IPS-11a (cell line): Measurements from ENCODE around the gene SIGLEC14.
"Not testable (repeated sequence)": the region's sequence is repeated elsewhere in the genome, so short reads cannot be mapped to it uniquely, and the experiment has no call there.

Experiments used
- H3K4me3 ChIP-seq: one replicate; pipeline ENCODE4 v1.5.1; 2013; ENCODE audit warnings: low read depth, low read length, control low read depth

Gene SIGLEC14

GRCh38 chr19:51675911-51676565 is 29.4 kb upstream of the SIGLEC14 start:
- not testable (repeated sequence) for H3K4me3 ChIP-seq

GRCh38 chr19:51668216-51668615 is 21.6 kb upstream of the SIGLEC14 start:
- no peak overlapping the region for H3K4me3 ChIP-seq

- H3K4me3 ChIP-seq: no peak overlapping the region
Observed at GRCh38 chr19:51664997-51665396, 18.4 kb upstream of the SIGLEC14 start.

GRCh38 chr19:51664131-51664530 is 17.5 kb upstream of the SIGLEC14 start:
- no peak overlapping the region for H3K4me3 ChIP-seq

GRCh38 chr19:51663650-51664049 is 17.0 kb upstream of the SIGLEC14 start:
- no peak overlapping the region for H3K4me3 ChIP-seq

GRCh38 chr19:51660975-51661600 is 14.5 kb upstream of the SIGLEC14 start:
- no peak overlapping the region for H3K4me3 ChIP-seq

- H3K4me3 ChIP-seq: no peak overlapping the region
Observed at GRCh38 chr19:51654783-51655182, 8.2 kb upstream of the SIGLEC14 start.

GRCh38 chr19:51653162-51653561 is 6.5 kb upstream of the SIGLEC14 start:
- H3K4me3 ChIP-seq: no peak overlapping the region

GRCh38 chr19:51652266-51652665 is 5.6 kb upstream of the SIGLEC14 start:
- H3K4me3 ChIP-seq: no peak overlapping the region

GRCh38 chr19:51651216-51651846 is 4.7 kb upstream of the SIGLEC14 start:
- H3K4me3 ChIP-seq: no peak overlapping the region

- H3K4me3 ChIP-seq: no peak overlapping the region
Observed at GRCh38 chr19:51647318-51647717, 693 bp upstream of the SIGLEC14 start.

GRCh38 chr19:51644636-51645271 is 1.9 kb downstream of the SIGLEC14 start:
- no peak overlapping the region for H3K4me3 ChIP-seq

GRCh38 chr19:51641648-51642047 is 5.0 kb downstream of the SIGLEC14 start:
- no peak overlapping the region for H3K4me3 ChIP-seq

GRCh38 chr19:51640386-51640785 is 6.2 kb downstream of the SIGLEC14 start:
- H3K4me3 ChIP-seq: no peak overlapping the region

GRCh38 chr19:51639916-51640315 is 6.7 kb downstream of the SIGLEC14 start:
- H3K4me3 ChIP-seq: no peak overlapping the region

- H3K4me3 ChIP-seq: no peak overlapping the region
Observed at GRCh38 chr19:51637362-51637978, 9.2 kb downstream of the SIGLEC14 start.

- no peak overlapping the region for H3K4me3 ChIP-seq
Observed at GRCh38 chr19:51632126-51632525, 14.5 kb downstream of the SIGLEC14 start.

- H3K4me3 ChIP-seq: not testable (repeated sequence)
Observed at GRCh38 chr19:51630315-51630714, 16.3 kb downstream of the SIGLEC14 start, which contains the start of gene SIGLEC5. Gene SIGLEC5, minus strand, starts transcription at chr19:51630401. Its CDS starts 66 bp downstream, at chr19:51630335.

GRCh38 chr19:51628153-51628939 is 18.3 kb downstream of the SIGLEC14 start:
- H3K4me3 ChIP-seq: no peak overlapping the region

- H3K4me3 ChIP-seq: no peak overlapping the region
Observed at GRCh38 chr19:51627491-51628138, 19.0 kb downstream of the SIGLEC14 start.
